HepG2 (cell line): ENCODE results near the gene PRR29. TPM values are rescaled to one million over a fixed set of nuclear protein-coding genes. Genes with fewer than 3 reads are reported as not detected.

Source experiments
- ARNT ChIP-seq: fragments of 450-650 bp; IDR thresholded peaks from 2 replicates; pipeline ENCODE4 v1.6.1; 2017
- ATF3 ChIP-seq: sonication (generic); formaldehyde crosslinking; IDR thresholded peaks from 2 replicates; pipeline ENCODE4 v1.4.0; 2020; ENCODE audit warnings: missing genetic modification reagents
- DDIT3 ChIP-seq: sonication (generic); formaldehyde crosslinking; IDR thresholded peaks from 2 replicates; pipeline ENCODE4 v1.4.0; 2020; ENCODE audit warnings: mild to moderate bottlenecking, missing genetic modification reagents
- ISX ChIP-seq: sonication (generic); formaldehyde crosslinking; conservative IDR thresholded peaks from 2 replicates; pipeline ENCODE4 v1.5.0; 2020; ENCODE audit warnings: missing genetic modification reagents
- NCOA1 ChIP-seq: sonication (generic); formaldehyde crosslinking; IDR thresholded peaks from 2 replicates; pipeline ENCODE4 v1.9.0; 2021; ENCODE audit warnings: missing genetic modification reagents
- POLR2AphosphoS2 ChIP-seq: IDR thresholded peaks from 2 replicates; pipeline ENCODE4 v1.6.1; 2011; ENCODE audit warnings: low read depth, low read length, improper control_type of control experiment
- SPEN ChIP-seq: sonication (generic); formaldehyde crosslinking; IDR thresholded peaks from 2 replicates; pipeline ENCODE4 v1.5.1; 2020; ENCODE audit warnings: low read depth, mild to moderate bottlenecking, missing genetic modification reagents
- THAP8 ChIP-seq: sonication (generic); formaldehyde crosslinking; IDR thresholded peaks from 2 replicates; pipeline ENCODE4 v1.5.1; 2020; ENCODE audit warnings: missing genetic modification reagents, mild to moderate bottlenecking, borderline replicate concordance
- ZBTB44 ChIP-seq: sonication (generic); formaldehyde crosslinking; IDR thresholded peaks from 2 replicates; pipeline ENCODE4 v1.4.0; 2020; ENCODE audit warnings: missing genetic modification reagents
- ZMYM3 ChIP-seq: sonication (generic); formaldehyde crosslinking; IDR thresholded peaks from 2 replicates; pipeline ENCODE4 v1.5.1; 2020; ENCODE audit warnings: mild to moderate bottlenecking, missing genetic modification reagents
- ZNF142 ChIP-seq: sonication (generic); formaldehyde crosslinking; IDR thresholded peaks from 2 replicates; pipeline ENCODE4 v1.4.0; 2020; ENCODE audit warnings: missing genetic modification reagents
- ZNF460 ChIP-seq: sonication (generic); formaldehyde crosslinking; IDR thresholded peaks from 2 replicates; pipeline ENCODE4 v1.5.1; 2020; ENCODE audit warnings: missing genetic modification reagents, mild to moderate bottlenecking, borderline replicate concordance
- ZNF569 ChIP-seq: sonication (generic); formaldehyde crosslinking; IDR thresholded peaks from 2 replicates; pipeline ENCODE4 v1.5.0; 2020; ENCODE audit warnings: mild to moderate bottlenecking, missing genetic modification reagents, moderate library complexity, borderline replicate concordance
- ZNF574 ChIP-seq: sonication (generic); formaldehyde crosslinking; IDR thresholded peaks from 2 replicates; pipeline ENCODE4 v1.4.0; 2020; ENCODE audit warnings: missing genetic modification reagents
- ZNF614 ChIP-seq: IDR thresholded peaks from 2 replicates; pipeline ENCODE4 v1.6.1; 2018; ENCODE audit warnings: missing biosample characterization, missing genetic modification reagents, inconsistent platforms, borderline replicate concordance
- ZNF720 ChIP-seq: sonication (generic); formaldehyde crosslinking; IDR thresholded peaks from 2 replicates; pipeline ENCODE4 v1.4.0; 2020; ENCODE audit warnings: missing genetic modification reagents
- ZNF75D ChIP-seq: sonication (generic); formaldehyde crosslinking; IDR thresholded peaks from 2 replicates; pipeline ENCODE4 v1.8.1; 2023; ENCODE audit warnings: missing genetic modification reagents, mild to moderate bottlenecking, borderline replicate concordance
- ZNF766 ChIP-seq: sonication (generic); formaldehyde crosslinking; IDR thresholded peaks from 2 replicates; pipeline ENCODE4 v1.5.0; 2020; ENCODE audit warnings: missing genetic modification reagents, borderline replicate concordance
- ZNF83 ChIP-seq: sonication (generic); formaldehyde crosslinking; IDR thresholded peaks from 2 replicates; pipeline ENCODE4 v1.4.0; 2020; ENCODE audit warnings: missing genetic modification reagents, mild to moderate bottlenecking, borderline replicate concordance
- polyA plus RNA-seq, 8 experiments: library from polyadenylated mRNA; depleted of rRNA in 3 of 8; stranded (reverse) in 7 of 8; unstranded in 1 of 8; fragments of >200 nt; fragmentation: Illumina TruSeq in 4 of 8; extraction: Trizol in 4 of 8; gene quantifications; 2 replicates each; pipeline versions ENCODE4 v1.2.1 to v1.2.3, GENCODE V29; 2011 to 2016; ENCODE audit warnings: low read depth in 4 of 8, missing spikeins in 1 of 8, mixed read lengths in 1 of 8; ENCODE audit not compliant: insufficient read depth in 1 of 8
- total RNA-seq, 5 experiments: library from RNA; depleted of rRNA; stranded (reverse); fragments of >200 nt; fragmentation: Illumina TruSeq; extraction: Trizol; gene quantifications; 2 replicates each; pipeline ENCODE4 v1.2.3, GENCODE V29; 2016; ENCODE audit warnings: low read depth in 1 of 5

The PRR29 gene
- total and polyA plus RNA-seq, 2 of the 13 experiments (the other 11 are each of a cell fraction or from before 2014, with no cell fraction given): 0.07 to 0.20 TPM

GRCh38 chr17:64005734-64006167, 7.6 kb downstream of the PRR29 start (continued):
- peak; percentile 31; the same call in 1 of the 2 replicates for TF ChIP-seq ZNF614 (CRISPR knock-in tag)
- TF ChIP-seq DDIT3: no peak
- no peak for TF ChIP-seq SPEN (CRISPR knock-in tag)
- TF ChIP-seq ZNF75D (CRISPR knock-in tag): no peak
- no peak for TF ChIP-seq NCOA1 (CRISPR knock-in tag)
- no peak for TF ChIP-seq ISX
- TF ChIP-seq ZNF142 (CRISPR knock-in tag): no peak
- no peak for TF ChIP-seq THAP8 (CRISPR knock-in tag)
- TF ChIP-seq ZBTB44: no peak
- TF ChIP-seq ZNF720 (CRISPR knock-in tag): no peak
- TF ChIP-seq ZNF569 (CRISPR knock-in tag): no peak
- no peak for TF ChIP-seq ZNF460 (CRISPR knock-in tag)
- TF ChIP-seq ARNT: no peak
- TF ChIP-seq POLR2AphosphoS2: no peak
- no peak for TF ChIP-seq ZNF766 (CRISPR knock-in tag)
- TF ChIP-seq ZNF574 (CRISPR knock-in tag): no peak
- TF ChIP-seq ATF3 (CRISPR knock-in tag): no peak
- TF ChIP-seq ZNF83 (CRISPR knock-in tag): no peak
- TF ChIP-seq ZMYM3 (CRISPR knock-in tag): peak; percentile 80; the same call in 1 of the 2 replicates
